Measurements from ENCODE around the gene ZNF277.
A peak's percentile ranks its signal among the peaks of the same experiment; 100 is the strongest.

ZNF277 gene

GRCh38 chr7:112254709-112255387, 48.4 kb downstream of the ZNF277 start:
- H3K4me3 ChIP-seq, result no peak overlapping the region
- H3K27me3 ChIP-seq, result no peaks in the 10 kb centered on the region
- H3K36me3 ChIP-seq, result no peaks in the 10 kb centered on the region; a peak in 1 of 22 replicates
- H3K9ac ChIP-seq, result no peak overlapping the region
- peaks cover 0 to 19% (median 4%) of the 10 kb centered on the region in 11 experiments; a peak in 5 of 22 replicates for H4K20me1 ChIP-seq
- H3K9me3 ChIP-seq (replicated peaks in 1 of 11), result peaks cover 0 to 7% (median 0%) of the 10 kb centered on the region in 11 experiments; a peak in 1 of 22 replicates
- TF ChIP-seq Cebpa-rat (IDR thresholded peaks at IDR 0.05), result no peak
- peaks cover 11 to 20% (median 14%) of the 10 kb centered on the region in 10 experiments for H3K4me1 ChIP-seq
- peak overlapping the region in 2 of 11 experiments; percentile 9 to 39; a peak in 2 of 22 replicates for H3K27ac ChIP-seq
- H3K4me2 ChIP-seq, result peak overlapping the region; percentile 13 to 58 (median 33); a peak in 18 of 22 replicates

DNA sequence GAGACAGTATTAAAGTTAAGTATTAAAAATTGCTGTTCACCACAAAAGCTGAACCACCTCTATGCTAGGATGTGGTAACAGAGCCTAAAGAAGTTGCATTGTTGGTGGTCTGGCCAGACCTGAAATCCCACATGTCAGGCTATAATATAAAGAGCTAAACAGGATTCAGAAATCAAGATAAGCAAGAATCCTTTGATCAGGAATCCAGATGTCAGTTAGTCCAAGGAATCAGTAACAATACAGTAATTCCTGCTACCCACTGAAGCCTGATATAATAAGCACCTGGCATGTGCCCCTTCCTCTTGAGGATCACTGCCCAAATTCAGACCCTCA, 48.9 kb downstream of the ZNF277 start:
- H3K9ac ChIP-seq, result no peak overlapping the region
- peak overlapping the region in 9 of 11 experiments; percentile 10 to 58 (median 33); a peak in 12 of 22 replicates for H3K4me2 ChIP-seq
- H4K20me1 ChIP-seq, result peaks cover 0 to 19% (median 4%) of the 10 kb centered on the region in 11 experiments; a peak in 5 of 22 replicates
- peaks cover 11 to 20% (median 14%) of the 10 kb centered on the region in 10 experiments for H3K4me1 ChIP-seq
- H3K4me3 ChIP-seq, result no peak overlapping the region
- 0 out of 22 replicates have a peak, but pooled peaks cover 0 to 3% (median 0%) of the 10 kb centered on the region in 11 experiments for H3K9me3 ChIP-seq (replicated peaks in 1 of 11)
- H3K27me3 ChIP-seq, result no peaks in the 10 kb centered on the region
- TF ChIP-seq Cebpa-rat (IDR thresholded peaks at IDR 0.05), result no peak
- no peaks in the 10 kb centered on the region; a peak in 1 of 22 replicates for H3K36me3 ChIP-seq
- H3K27ac ChIP-seq, result peak overlapping the region in 2 of 11 experiments; percentile 9 to 39; a peak in 1 of 22 replicates

- H3K4me3 ChIP-seq, result no peak overlapping the region
- H3K9ac ChIP-seq, result no peak overlapping the region
- TF ChIP-seq Cebpa-rat (IDR thresholded peaks at IDR 0.05), result no peak
- H3K4me1 ChIP-seq, result peaks cover 11 to 15% (median 14%) of the 10 kb centered on the region in 10 experiments
- no peaks in the 10 kb centered on the region for H3K9me3 ChIP-seq (replicated peaks in 1 of 11)
- no peak overlapping the region for H3K27ac ChIP-seq
- no peaks in the 10 kb centered on the region for H3K27me3 ChIP-seq
- peaks cover 0 to 25% (median 4%) of the 10 kb centered on the region in 11 experiments; a peak in 5 of 22 replicates for H4K20me1 ChIP-seq
- no peaks in the 10 kb centered on the region; a peak in 1 of 22 replicates for H3K36me3 ChIP-seq
- no peak overlapping the region for H3K4me2 ChIP-seq
Measured at GRCh38 chr7:112257073-112257472, 50.6 kb downstream of the ZNF277 start.

- no peak overlapping the region for H3K9ac ChIP-seq
- TF ChIP-seq Cebpa-rat (IDR thresholded peaks at IDR 0.05), result no peak
- H3K27ac ChIP-seq, result no peak overlapping the region
- H3K36me3 ChIP-seq, result no peaks in the 10 kb centered on the region; a peak in 1 of 22 replicates
- peaks cover under 1 to 23% (median 3%) of the 10 kb centered on the region in 10 experiments; a peak in 19 of 20 replicates for H3K4me1 ChIP-seq
- H3K4me3 ChIP-seq, result no peak overlapping the region
- peaks cover 0 to 18% (median 0%) of the 10 kb centered on the region in 11 experiments; a peak in 6 of 22 replicates for H4K20me1 ChIP-seq
- H3K27me3 ChIP-seq, result no peaks in the 10 kb centered on the region
- H3K4me2 ChIP-seq, result no peak overlapping the region
- no peaks in the 10 kb centered on the region for H3K9me3 ChIP-seq (replicated peaks in 1 of 11)
Measured at GRCh38 chr7:112260911-112261310, 54.4 kb downstream of the ZNF277 start.

DNA sequence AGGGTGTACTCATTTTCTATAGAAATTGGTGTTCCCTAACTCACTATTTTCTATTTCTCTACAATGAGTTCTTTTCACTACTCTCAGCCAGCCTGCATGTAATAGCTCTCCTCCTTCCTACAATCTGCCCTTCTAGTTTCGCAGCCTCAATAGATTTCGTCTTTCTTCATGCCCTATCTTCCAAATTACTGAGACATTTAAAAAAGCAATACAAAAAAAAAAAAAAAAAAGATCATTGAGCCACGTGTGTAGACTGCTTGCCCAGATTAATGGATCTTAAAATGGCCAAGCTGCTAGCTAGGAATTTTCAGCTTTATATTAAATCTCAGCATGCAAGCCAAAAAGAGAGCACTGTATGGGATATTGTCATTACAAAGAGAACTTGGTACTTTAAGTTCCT, 55.5 kb downstream of the ZNF277 start:
- no peak for TF ChIP-seq Cebpa-rat (IDR thresholded peaks at IDR 0.05)
- Histone ChIP-seq H3K9ac (no peak overlapping the region), H3K4me3 (no peak overlapping the region), H3K27me3 (no peaks in the 10 kb centered on the region), H3K27ac (no peak overlapping the region), H3K9me3 (replicated peaks in 1 of 11) (no peaks in the 10 kb centered on the region), H3K4me2 (no peak overlapping the region), H3K36me3 (no peaks in the 10 kb centered on the region; a peak in 1 of 22 replicates), H4K20me1 (peaks cover 0 to 26% (median 0%) of the 10 kb centered on the region in 11 experiments; a peak in 6 of 22 replicates), H3K4me1 (peaks cover 12 to 34% (median 14%) of the 10 kb centered on the region in 10 experiments)

DNA sequence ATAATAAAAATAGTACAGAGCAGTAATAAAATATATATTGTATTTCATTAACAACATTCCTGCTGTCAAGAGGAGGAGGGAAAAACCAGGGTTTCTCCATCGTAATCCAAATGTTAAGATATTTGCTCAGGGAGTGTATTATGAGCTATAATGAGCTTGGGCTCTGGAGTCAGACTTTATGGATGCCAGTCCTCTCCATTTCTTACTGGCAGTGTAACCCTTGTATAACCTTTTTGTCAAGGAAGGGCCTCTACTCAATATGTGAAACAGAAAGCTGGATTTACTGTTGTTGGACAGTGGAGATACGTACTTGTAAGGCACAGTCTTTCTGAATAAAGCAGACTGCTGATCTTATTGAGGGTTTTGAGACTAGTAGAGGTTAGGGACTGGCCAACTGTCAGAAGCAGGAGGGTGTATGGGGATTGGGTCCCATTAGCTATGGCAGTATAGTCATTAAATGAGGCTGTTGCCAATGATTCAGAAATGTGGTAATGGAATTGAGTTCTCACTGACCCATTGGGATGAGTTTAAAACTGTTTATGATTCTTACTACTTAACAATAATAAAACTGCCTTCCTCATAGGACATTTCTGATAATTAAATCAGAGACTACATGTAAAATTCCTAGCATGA, 56.5 kb downstream of the ZNF277 start:
- H3K4me3 ChIP-seq, result no peak overlapping the region
- H3K9me3 ChIP-seq (replicated peaks in 1 of 11), result no peaks in the 10 kb centered on the region
- H4K20me1 ChIP-seq, result peaks cover 0 to 26% (median 0%) of the 10 kb centered on the region in 11 experiments; a peak in 6 of 22 replicates
- peaks cover 13 to 43% (median 22%) of the 10 kb centered on the region in 10 experiments for H3K4me1 ChIP-seq
- no peaks in the 10 kb centered on the region; a peak in 1 of 22 replicates for H3K36me3 ChIP-seq
- H3K9ac ChIP-seq, result no peak overlapping the region
- H3K4me2 ChIP-seq, result peak overlapping the region in 3 of 11 experiments; percentile 2 to 33 (median 10); a peak in 3 of 22 replicates
- no peak overlapping the region for H3K27ac ChIP-seq
- no peak for TF ChIP-seq Cebpa-rat (IDR thresholded peaks at IDR 0.05)
- H3K27me3 ChIP-seq, result no peaks in the 10 kb centered on the region

DNA sequence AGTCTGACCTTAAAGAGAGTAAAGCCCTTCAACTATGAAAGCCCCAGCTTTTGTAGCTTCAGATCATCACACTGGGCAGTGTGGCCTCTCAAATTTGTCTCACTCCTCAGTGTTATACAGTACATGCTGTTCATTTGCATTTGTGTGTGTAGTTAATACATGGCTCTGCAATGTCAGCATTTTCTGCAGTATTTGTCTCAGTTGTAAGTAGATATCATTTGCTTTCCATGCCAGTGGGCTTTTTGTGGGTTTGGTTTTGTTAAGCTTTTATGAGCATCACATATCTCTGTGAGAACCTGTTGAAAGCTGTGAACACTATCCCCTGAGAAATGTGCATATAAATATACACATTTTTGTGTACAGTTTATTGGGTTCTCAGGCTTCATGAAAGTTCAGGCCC, 57.0 kb downstream of the ZNF277 start:
- peaks cover 13 to 47% (median 23%) of the 10 kb centered on the region in 10 experiments for H3K4me1 ChIP-seq

DNA sequence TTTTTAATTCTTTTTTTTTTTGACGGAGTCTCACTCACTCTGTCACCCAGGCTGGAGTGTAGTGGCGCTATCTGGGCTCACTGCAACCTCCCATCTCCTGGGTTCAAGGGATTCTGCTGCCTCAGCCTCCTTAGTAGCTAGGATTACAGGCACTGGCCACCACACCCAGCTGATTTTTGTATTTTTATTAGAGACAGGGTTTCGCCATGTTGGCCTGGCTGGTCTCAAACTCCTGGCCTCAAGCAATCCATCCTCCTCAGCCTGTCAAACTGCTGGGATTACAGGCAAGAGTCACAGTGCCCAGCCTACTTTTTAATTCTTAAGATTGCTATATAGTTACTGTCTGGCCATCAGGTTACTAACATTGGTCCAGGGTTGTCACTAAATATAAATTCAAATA, 59.6 kb downstream of the ZNF277 start:
- H3K4me3 ChIP-seq, result peak overlapping the region in 2 of 10 experiments; percentile 15 to 21; a peak in 2 of 20 replicates
- H3K9ac ChIP-seq, result peak overlapping the region in 3 of 11 experiments; percentile 28 to 41 (median 36); a peak in 7 of 22 replicates
- H3K4me2 ChIP-seq, result peak overlapping the region; percentile 40 to 88 (median 71)
- peaks cover 13 to 47% (median 23%) of the 10 kb centered on the region in 10 experiments for H3K4me1 ChIP-seq
- TF ChIP-seq Cebpa-rat (IDR thresholded peaks at IDR 0.05), result no peak
- no peaks in the 10 kb centered on the region for H3K9me3 ChIP-seq (replicated peaks in 1 of 11)
- no peaks in the 10 kb centered on the region for H3K36me3 ChIP-seq
- H4K20me1 ChIP-seq, result peaks cover 0 to 26% (median 0%) of the 10 kb centered on the region in 11 experiments; a peak in 5 of 22 replicates
- H3K27me3 ChIP-seq, result no peaks in the 10 kb centered on the region
- peak overlapping the region in 9 of 11 experiments; percentile 57 to 67 (median 63); a peak in 19 of 22 replicates for H3K27ac ChIP-seq

More for the DNA sequence above, 57.0 kb downstream of the ZNF277 start:
- no peaks in the 10 kb centered on the region; a peak in 1 of 22 replicates for H3K36me3 ChIP-seq
- H3K4me2 ChIP-seq, result peak overlapping the region in 3 of 11 experiments; percentile 2 to 33 (median 10); a peak in 3 of 22 replicates
- no peak overlapping the region for H3K9ac ChIP-seq
- no peak overlapping the region for H3K27ac ChIP-seq
- H3K9me3 ChIP-seq (replicated peaks in 1 of 11), result no peaks in the 10 kb centered on the region
- no peak for TF ChIP-seq Cebpa-rat (IDR thresholded peaks at IDR 0.05)
- H4K20me1 ChIP-seq, result peaks cover 0 to 26% (median 0%) of the 10 kb centered on the region in 11 experiments; a peak in 6 of 22 replicates
- H3K4me3 ChIP-seq, result no peak overlapping the region
- no peaks in the 10 kb centered on the region for H3K27me3 ChIP-seq

All from BLaER1 treated with 17β-estradiol and CSF1 and Interleukin-3, amounts not matched to agents 10 nM and 100 nM (cell line).